ENCODE results near the gene MACROH2A2. TPM values are rescaled to one million over a fixed set of nuclear protein-coding genes. Genes with fewer than 3 reads are reported as not detected.

The MACROH2A2 gene
- total and polyA plus RNA-seq, 2 of the 13 experiments (the other 11 are each of a cell fraction or from before 2014, with no cell fraction given), result 9.8 to 43.1 TPM

DNA sequence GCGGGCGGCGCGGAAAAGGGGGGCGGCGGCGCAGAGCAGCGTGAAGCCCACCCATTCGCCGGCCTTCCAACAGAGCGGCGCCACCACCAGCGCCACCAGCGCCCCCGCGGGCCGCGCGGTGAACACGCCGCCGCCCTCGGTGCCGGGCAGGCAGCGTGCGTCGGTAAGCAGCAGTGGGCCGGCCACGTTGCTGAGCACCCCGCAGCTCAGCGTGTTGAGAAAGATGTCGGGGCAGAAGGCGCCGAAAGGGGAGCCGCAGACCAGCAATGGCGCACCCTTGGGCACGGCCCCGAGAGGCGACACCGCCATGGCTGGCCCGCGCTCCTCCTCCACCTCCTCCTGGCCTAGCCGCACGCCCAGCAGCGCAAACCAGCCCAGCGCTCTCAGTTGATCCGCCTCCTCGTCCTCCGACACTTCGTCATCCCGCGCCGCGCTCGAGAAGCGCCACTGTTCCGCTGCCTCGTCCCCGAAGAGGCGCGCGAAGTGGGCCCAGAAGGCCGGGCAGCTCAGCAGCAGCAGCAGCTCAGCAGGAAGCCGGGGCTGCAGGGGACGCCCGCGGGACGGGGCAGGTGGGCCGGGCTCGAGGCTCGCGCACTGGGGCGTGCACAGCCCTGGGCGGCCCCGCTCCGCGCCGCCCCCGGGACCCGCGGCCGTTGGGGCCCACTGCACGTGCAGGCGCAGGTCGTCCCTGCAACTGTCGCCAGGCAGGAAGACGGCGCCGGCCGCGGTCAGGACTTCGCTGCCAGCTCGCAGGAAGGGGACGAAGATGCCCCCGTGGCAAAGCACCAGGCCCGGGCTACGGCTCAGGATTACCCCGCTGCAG, 93.2 kb downstream of the MACROH2A2 start (continued):
- no peak for TF ChIP-seq ZFP1 (CRISPR knock-in tag; IDR thresholded peaks at IDR 0.05)
- no peak for TF ChIP-seq ELF3 (CRISPR knock-in tag; IDR thresholded peaks at IDR 0.05)
- TF ChIP-seq SMAD9 (CRISPR knock-in tag; IDR thresholded peaks at IDR 0.05), result no peak
- TF ChIP-seq ZNF318 (CRISPR knock-in tag; IDR thresholded peaks at IDR 0.05), result no peak
- peak; percentile 62; the same call in 1 of the 2 replicates for TF ChIP-seq ZNF160 (CRISPR knock-in tag; IDR thresholded peaks at IDR 0.05)
- no peak; the same call in 1 of the 2 replicates for TF ChIP-seq NR2F2 (IDR thresholded peaks at IDR 0.05; ENCODE audit: borderline replicate concordance, low read depth)
- TF ChIP-seq ZNF562 (CRISPR knock-in tag; IDR thresholded peaks at IDR 0.05; ENCODE audit: borderline replicate concordance), result no peak; the same call in 1 of the 2 replicates
- no peak for TF ChIP-seq ZMAT3 (CRISPR knock-in tag; conservative IDR thresholded peaks at IDR 0.05)
- no peak for TF ChIP-seq NRL (CRISPR knock-in tag; IDR thresholded peaks at IDR 0.05; ENCODE audit: borderline replicate concordance)
- TF ChIP-seq KMT2B (CRISPR knock-in tag; IDR thresholded peaks at IDR 0.05), result no peak; the same call in 1 of the 2 replicates
- peak; percentile 81 for TF ChIP-seq ARNT2 (CRISPR knock-in tag; IDR thresholded peaks at IDR 0.05; ENCODE audit: low read depth)
- 0 out of 2 replicates have a peak, but pooled peaks have one; percentile 42 for TF ChIP-seq BRCA1 (CRISPR knock-in tag; IDR thresholded peaks at IDR 0.05)
- TF ChIP-seq JUN (CRISPR knock-in tag; IDR thresholded peaks at IDR 0.05), result no peak
- 0 out of 2 replicates have a peak, but pooled peaks have one; percentile 59 for TF ChIP-seq ZNF598 (CRISPR knock-in tag; IDR thresholded peaks at IDR 0.05; ENCODE audit: borderline replicate concordance)
- TF ChIP-seq ZFAT (CRISPR knock-in tag; conservative IDR thresholded peaks at IDR 0.05), result no peak
- TF ChIP-seq ISX (CRISPR knock-in tag; conservative IDR thresholded peaks at IDR 0.05), result no peak
- 0 out of 2 replicates have a peak, but pooled peaks have one; percentile 13 for TF ChIP-seq ZNF556 (CRISPR knock-in tag; IDR thresholded peaks at IDR 0.05; ENCODE audit: borderline replicate concordance)
- no peak for TF ChIP-seq GTF2F1 (IDR thresholded peaks at IDR 0.05; ENCODE audit: low read length)
- TF ChIP-seq THAP9 (CRISPR knock-in tag; IDR thresholded peaks at IDR 0.05; ENCODE audit: borderline replicate concordance), result no peak
- peak; percentile 19; the same call in 1 of the 2 replicates for TF ChIP-seq RXRB (CRISPR knock-in tag; IDR thresholded peaks at IDR 0.05; ENCODE audit: borderline replicate concordance)
